ENCODE results near the gene CYB5RL.

CYB5RL gene

GRCh38 chr1:54157401-54157800 lies 42.4 kb downstream of the CYB5RL start:
- no peak for DNase-seq

- no peak for DNase-seq
Measured at GRCh38 chr1:54156986-54157385, 42.8 kb downstream of the CYB5RL start.

GRCh38 chr1:54156201-54156600 lies 43.6 kb downstream of the CYB5RL start:
- no peak for DNase-seq

- no peak for DNase-seq
Measured at GRCh38 chr1:54153535-54154439, 46.0 kb downstream of the CYB5RL start.

- DNase-seq = no peak
Measured at GRCh38 chr1:54152696-54153095, 47.1 kb downstream of the CYB5RL start, which contains the start of gene CDCP2. TSS of gene CDCP2 (minus strand) at chr1:54153000. CDS start at chr1:54152922, 78 bp downstream.

GRCh38 chr1:54151013-54151412 lies 48.8 kb downstream of the CYB5RL start:
- DNase-seq = no peak
